HCT116 (cell line): ENCODE results near the gene TBC1D25. TPM values are rescaled to one million over a fixed set of nuclear protein-coding genes. Genes with fewer than 3 reads are reported as not detected.

Experiments used
- ATAC-seq: fragments of 200-7000 bp; cut with Tn5 transposase; 2 replicates; pipeline ENCODE4 v1.9.1; 2020; ENCODE audit warnings: mild to moderate bottlenecking, moderate library complexity
- BruUV-seq: library from RNA; stranded (reverse); fragments of 400-500 nt; replicated peaks from 2 replicates; lab custom pipeline; 2021; lab: Mats Ljungman, UMichigan
- CTCF ChIA-PET: fragments of 300-600 bp; sonication (Branson Sonifier 250); formaldehyde crosslinking; loops from one replicate; lab custom pipeline; 2021; ENCODE audit warnings: antibody characterized with exemption; lab: Charles Lee
- POLR2A ChIA-PET: fragments of 300-600, 350-600 bp; sonication (Branson Sonifier 250); formaldehyde crosslinking; loops from one replicate; lab custom pipeline; 2021; ENCODE audit warnings: antibody characterized with exemption; lab: Charles Lee
- RAD21 ChIA-PET, 2 experiments: fragments of 300-600 bp; sonication (Branson Sonifier 250); formaldehyde crosslinking; loops; one replicate each; lab custom pipeline; 2023; ENCODE audit warnings: low total read pairs in 2 of 2; ENCODE audit not compliant: uncharacterized antibody in 2 of 2, unreplicated experiment in 2 of 2, low non-redundant PET in 1 of 2; lab: Charles Lee
- DNase-seq: peaks from one replicate; pipeline ENCODE4 v3.0.0-alpha.2; 2010; ENCODE audit warnings: low read depth, low spot score
- H2AFZ ChIP-seq: fragments of 200-600 bp; shearing (Covaris generic), sonication (generic); 2 replicates; pipeline ENCODE4 v1.6.1; 2017; ENCODE audit warnings: low read depth, mixed run types, mixed read lengths, antibody characterized with exemption, low read length; ENCODE audit not compliant: poor library complexity, severe bottlenecking
- H3K27ac ChIP-seq: 2 replicates; pipeline ENCODE4 v1.5.1; 2012; ENCODE audit warnings: low read depth, low read length
- H3K27me3 ChIP-seq: fragments of 200-600 bp; sonication (generic); 2 replicates; pipeline ENCODE4 v1.6.1; 2016; ENCODE audit warnings: mixed run types, low read length, mixed read lengths; ENCODE audit not compliant: insufficient read depth
- H3K36me3 ChIP-seq, 2 experiments: fragments of 200-500 bp in 1 of 2; fragments of 200-600 bp in 1 of 2; sonication (Bioruptor generic) in 1 of 2; sonication (generic) in 1 of 2; 2 replicates each; pipeline versions ENCODE4 v1.5.1 to v1.6.1; 2014 to 2016; ENCODE audit warnings: low read length in 2 of 2, inconsistent platforms in 1 of 2, mixed read lengths in 1 of 2, mixed run types in 1 of 2; ENCODE audit not compliant: insufficient read depth in 2 of 2, control insufficient read depth in 1 of 2
- H3K4me1 ChIP-seq, 2 experiments: fragments of 200-600 bp in 1 of 2; sonication (generic) in 1 of 2; 2 replicates each; pipeline versions ENCODE4 v1.5.1 to v1.6.1; 2012 to 2017; ENCODE audit warnings: low read length in 2 of 2, inconsistent platforms in 1 of 2, mild to moderate bottlenecking in 1 of 2, mixed read lengths in 1 of 2, mixed run types in 1 of 2, moderate library complexity in 1 of 2; ENCODE audit not compliant: insufficient read depth in 2 of 2, control insufficient read depth in 1 of 2
- H3K4me2 ChIP-seq: fragments of 200-600 bp; sonication (generic); 2 replicates; pipeline ENCODE4 v1.6.1; 2017; ENCODE audit warnings: mixed run types, low read length, mixed read lengths
- H3K4me3 ChIP-seq, 2 experiments: fragments of 200-600 bp in 1 of 2; sonication (generic) in 1 of 2; replicated peaks in 1 of 2; 2 replicates each; pipeline ENCODE4 v1.5.1; 2011 to 2016; ENCODE audit warnings: low read length in 2 of 2, control low read depth in 1 of 2, low read depth in 1 of 2, mild to moderate bottlenecking in 1 of 2, mixed read lengths in 1 of 2, mixed run types in 1 of 2
- H3K79me2 ChIP-seq: fragments of 200-600 bp; sonication (generic); 2 replicates; pipeline ENCODE4 v1.6.1; 2017; ENCODE audit warnings: mild to moderate bottlenecking, mixed run types, low read length, moderate library complexity, mixed read lengths; ENCODE audit not compliant: insufficient read depth
- H3K9ac ChIP-seq: fragments of 200-600 bp; sonication (generic); 2 replicates; pipeline ENCODE4 v1.6.1; 2016; ENCODE audit warnings: low read length, mixed read lengths
- H3K9me2 ChIP-seq: fragments of 200-600 bp; sonication (generic), shearing (Covaris generic); 2 replicates; pipeline ENCODE4 v1.6.1; 2017; ENCODE audit warnings: mixed run types, mild to moderate bottlenecking, moderate library complexity; ENCODE audit not compliant: insufficient read depth
- H3K9me3 ChIP-seq, 2 experiments: fragments of 200-500 bp in 1 of 2; fragments of 200-600 bp in 1 of 2; sonication (Bioruptor generic) in 1 of 2; sonication (generic) in 1 of 2; 2 replicates each; pipeline ENCODE4 v1.6.1; 2014 to 2017; ENCODE audit warnings: low read length in 2 of 2, mixed read lengths in 2 of 2, inconsistent platforms in 1 of 2, low read depth in 1 of 2, mild to moderate bottlenecking in 1 of 2, mixed run types in 1 of 2, moderate library complexity in 1 of 2; ENCODE audit not compliant: control insufficient read depth in 1 of 2, insufficient read depth in 1 of 2
- H4K20me1 ChIP-seq: fragments of 200-600 bp; sonication (generic), shearing (Covaris generic); 2 replicates; pipeline ENCODE4 v1.6.1; 2017; ENCODE audit warnings: mixed run types, mild to moderate bottlenecking, moderate library complexity; ENCODE audit not compliant: insufficient read depth
- CEBPB ChIP-seq: IDR thresholded peaks from 2 replicates; pipeline ENCODE4 v1.6.1; 2012; ENCODE audit warnings: low read depth
- EGR1 ChIP-seq: IDR thresholded peaks from 2 replicates; pipeline ENCODE4 v1.6.1; 2012; ENCODE audit warnings: low read depth
- FOSL1 ChIP-seq: IDR thresholded peaks from 2 replicates; pipeline ENCODE4 v1.6.1; 2012; ENCODE audit warnings: low read depth
- POLR2A ChIP-seq: IDR thresholded peaks from 2 replicates; pipeline ENCODE4 v1.7.0; 2011; ENCODE audit warnings: borderline replicate concordance; ENCODE audit not compliant: insufficient read depth, insufficient read length; ENCODE audit errors: extremely low read depth
- POLR2AphosphoS5 ChIP-seq: IDR thresholded peaks from 2 replicates; pipeline ENCODE4 v1.6.1; 2011; ENCODE audit warnings: mild to moderate bottlenecking, low read depth, low read length, moderate library complexity
- RAD21 ChIP-seq: IDR thresholded peaks from 2 replicates; pipeline ENCODE4 v1.6.1; 2012; ENCODE audit warnings: low read depth, mild to moderate bottlenecking
- SIN3A ChIP-seq: IDR thresholded peaks from 2 replicates; pipeline ENCODE4 v1.6.1; 2012; ENCODE audit warnings: low read depth
- SP1 ChIP-seq: IDR thresholded peaks from 2 replicates; pipeline ENCODE4 v1.6.1; 2012; ENCODE audit warnings: low read depth
- ZNF274 ChIP-seq: fragments of 200-500 bp; sonication (Bioruptor generic); IDR thresholded peaks from 2 replicates; pipeline ENCODE4 v1.6.1; 2014; ENCODE audit warnings: mild to moderate bottlenecking, low read depth, low read length, inconsistent platforms
- intact Hi-C: fragments of 100-400 bp; cut with micrococcal nuclease; formaldehyde crosslinking; loops from 2 replicates; pipeline ENCODE4 v1.10.0; 2022
- total RNA-seq: library from RNA; stranded (reverse); gene quantifications from one replicate; pipeline ENCODE4 v1.2.1, GENCODE V29; 2021; ENCODE audit not compliant: unreplicated experiment
- TF ChIP-seq, protein P1 (sequence below): IDR thresholded peaks from 2 replicates; pipeline ENCODE4 v1.6.1; 2012; ENCODE audit warnings: low read depth

Gene TBC1D25
- total RNA-seq, 1 experiment from 2014 or later = 10.5 TPM

GRCh38 chrX:48598614-48599013, 59.1 kb downstream of the TBC1D25 start:
- no peaks in the 10 kb centered on the region for H4K20me1 ChIP-seq
- no TSS peak for BruUV-seq
- no peaks in the 10 kb centered on the region for H3K9me3 ChIP-seq
- H2AFZ ChIP-seq = no peak overlapping the region
- peak overlapping the region; percentile 38; the same call in 1 of the 2 replicates for H3K27ac ChIP-seq
- H3K4me2 ChIP-seq = peak overlapping the region; percentile 80
- no peaks in the 10 kb centered on the region for H3K9me2 ChIP-seq
- DNase-seq = no peak
- H3K4me1 ChIP-seq = peaks cover 3 to 11% of the 10 kb centered on the region in 2 experiments; a peak in 2 of 4 replicates
- CTCF ChIA-PET = no interaction called here
- ATAC-seq = no peak
- 0 out of 2 replicates have a peak overlapping the region, but pooled peaks have one; percentile 86 for H3K9ac ChIP-seq
- RAD21 ChIA-PET = no interaction called here
- POLR2A ChIA-PET = interaction anchor here (1.0 kb wide), 1 partner anchor 21 kb away, joined by 3 read pairs; no protein-coding TSS in a partner anchor
- TF ChIP-seq CEBPB (no peak), ZNF274 (no peak), SP1 (no peak), POLR2AphosphoS5 (no peak), SIN3A (no peak), POLR2A (no peak), FOSL1 (no peak), EGR1 (no peak), RAD21 (no peak)
- TF ChIP-seq, protein P1, sequence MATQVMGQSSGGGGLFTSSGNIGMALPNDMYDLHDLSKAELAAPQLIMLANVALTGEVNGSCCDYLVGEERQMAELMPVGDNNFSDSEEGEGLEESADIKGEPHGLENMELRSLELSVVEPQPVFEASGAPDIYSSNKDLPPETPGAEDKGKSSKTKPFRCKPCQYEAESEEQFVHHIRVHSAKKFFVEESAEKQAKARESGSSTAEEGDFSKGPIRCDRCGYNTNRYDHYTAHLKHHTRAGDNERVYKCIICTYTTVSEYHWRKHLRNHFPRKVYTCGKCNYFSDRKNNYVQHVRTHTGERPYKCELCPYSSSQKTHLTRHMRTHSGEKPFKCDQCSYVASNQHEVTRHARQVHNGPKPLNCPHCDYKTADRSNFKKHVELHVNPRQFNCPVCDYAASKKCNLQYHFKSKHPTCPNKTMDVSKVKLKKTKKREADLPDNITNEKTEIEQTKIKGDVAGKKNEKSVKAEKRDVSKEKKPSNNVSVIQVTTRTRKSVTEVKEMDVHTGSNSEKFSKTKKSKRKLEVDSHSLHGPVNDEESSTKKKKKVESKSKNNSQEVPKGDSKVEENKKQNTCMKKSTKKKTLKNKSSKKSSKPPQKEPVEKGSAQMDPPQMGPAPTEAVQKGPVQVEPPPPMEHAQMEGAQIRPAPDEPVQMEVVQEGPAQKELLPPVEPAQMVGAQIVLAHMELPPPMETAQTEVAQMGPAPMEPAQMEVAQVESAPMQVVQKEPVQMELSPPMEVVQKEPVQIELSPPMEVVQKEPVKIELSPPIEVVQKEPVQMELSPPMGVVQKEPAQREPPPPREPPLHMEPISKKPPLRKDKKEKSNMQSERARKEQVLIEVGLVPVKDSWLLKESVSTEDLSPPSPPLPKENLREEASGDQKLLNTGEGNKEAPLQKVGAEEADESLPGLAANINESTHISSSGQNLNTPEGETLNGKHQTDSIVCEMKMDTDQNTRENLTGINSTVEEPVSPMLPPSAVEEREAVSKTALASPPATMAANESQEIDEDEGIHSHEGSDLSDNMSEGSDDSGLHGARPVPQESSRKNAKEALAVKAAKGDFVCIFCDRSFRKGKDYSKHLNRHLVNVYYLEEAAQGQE = no peak
- TF ChIP-seq, all 23 proteins: peak for 0
- intact Hi-C loops = no loop called here
- Histone ChIP-seq H3K4me3 (peak overlapping the region; percentile 70 to 74), H3K36me3 (peaks cover 0 to 4% of the 10 kb centered on the region in 2 experiments; a peak in 1 of 4 replicates), H3K27me3 (no peaks in the 10 kb centered on the region), H3K79me2 (no peaks in the 10 kb centered on the region)
